ENCODE results near the gene SHLD2.

- TF ChIP-seq EZH2phosphoT487 (IDR thresholded peaks at IDR 0.05; ENCODE audit: insufficient read depth, low read depth), result no peak
- TF ChIP-seq EZH2 (IDR thresholded peaks at IDR 0.05; ENCODE audit: insufficient read depth, poor library complexity, severe bottlenecking), result no peak
Measured at GRCh38 chr10:87066865-87067264, 28.1 kb upstream of the SHLD2 start.
